ENCODE measurements around the gene MESD.

DNA sequence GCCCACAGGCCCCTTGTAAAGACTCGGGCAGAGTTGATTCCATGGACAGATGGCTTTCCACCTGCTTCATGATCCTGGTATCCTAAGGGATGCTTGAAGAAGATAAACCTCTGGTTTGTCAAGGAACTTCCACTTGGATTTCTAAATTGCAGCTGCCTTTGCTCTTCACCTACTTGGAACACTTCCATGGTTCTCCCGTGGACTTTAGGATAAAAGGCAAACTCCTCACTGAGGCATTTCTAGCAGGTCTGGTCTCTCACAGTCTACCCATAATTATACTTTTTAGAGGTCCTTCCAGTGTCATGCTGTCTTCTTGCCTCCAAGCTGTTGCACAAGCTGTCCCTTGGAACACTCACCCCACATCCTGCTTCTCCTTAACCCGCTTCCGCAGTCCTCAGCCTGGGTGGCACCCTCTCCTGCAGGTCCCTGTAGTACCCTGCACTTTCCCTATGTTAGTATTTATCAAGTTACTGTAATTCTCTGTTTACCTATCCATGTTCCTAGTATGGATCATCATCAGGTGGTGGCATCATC lies 23.8 kb upstream of the MESD start:
- TF ChIP-seq, protein P1, sequence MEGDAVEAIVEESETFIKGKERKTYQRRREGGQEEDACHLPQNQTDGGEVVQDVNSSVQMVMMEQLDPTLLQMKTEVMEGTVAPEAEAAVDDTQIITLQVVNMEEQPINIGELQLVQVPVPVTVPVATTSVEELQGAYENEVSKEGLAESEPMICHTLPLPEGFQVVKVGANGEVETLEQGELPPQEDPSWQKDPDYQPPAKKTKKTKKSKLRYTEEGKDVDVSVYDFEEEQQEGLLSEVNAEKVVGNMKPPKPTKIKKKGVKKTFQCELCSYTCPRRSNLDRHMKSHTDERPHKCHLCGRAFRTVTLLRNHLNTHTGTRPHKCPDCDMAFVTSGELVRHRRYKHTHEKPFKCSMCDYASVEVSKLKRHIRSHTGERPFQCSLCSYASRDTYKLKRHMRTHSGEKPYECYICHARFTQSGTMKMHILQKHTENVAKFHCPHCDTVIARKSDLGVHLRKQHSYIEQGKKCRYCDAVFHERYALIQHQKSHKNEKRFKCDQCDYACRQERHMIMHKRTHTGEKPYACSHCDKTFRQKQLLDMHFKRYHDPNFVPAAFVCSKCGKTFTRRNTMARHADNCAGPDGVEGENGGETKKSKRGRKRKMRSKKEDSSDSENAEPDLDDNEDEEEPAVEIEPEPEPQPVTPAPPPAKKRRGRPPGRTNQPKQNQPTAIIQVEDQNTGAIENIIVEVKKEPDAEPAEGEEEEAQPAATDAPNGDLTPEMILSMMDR (conservative IDR thresholded peaks at IDR 0.05; ENCODE audit: low read depth, low read length) = no peak
- TF ChIP-seq, protein P2, sequence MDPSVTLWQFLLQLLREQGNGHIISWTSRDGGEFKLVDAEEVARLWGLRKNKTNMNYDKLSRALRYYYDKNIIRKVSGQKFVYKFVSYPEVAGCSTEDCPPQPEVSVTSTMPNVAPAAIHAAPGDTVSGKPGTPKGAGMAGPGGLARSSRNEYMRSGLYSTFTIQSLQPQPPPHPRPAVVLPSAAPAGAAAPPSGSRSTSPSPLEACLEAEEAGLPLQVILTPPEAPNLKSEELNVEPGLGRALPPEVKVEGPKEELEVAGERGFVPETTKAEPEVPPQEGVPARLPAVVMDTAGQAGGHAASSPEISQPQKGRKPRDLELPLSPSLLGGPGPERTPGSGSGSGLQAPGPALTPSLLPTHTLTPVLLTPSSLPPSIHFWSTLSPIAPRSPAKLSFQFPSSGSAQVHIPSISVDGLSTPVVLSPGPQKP (IDR thresholded peaks at IDR 0.05; ENCODE audit: borderline replicate concordance, low read depth, low read length) = no peak
- no peak for TF ChIP-seq SMC3 (IDR thresholded peaks at IDR 0.05; ENCODE audit: low read depth, low read length)
- no peak for TF ChIP-seq CEBPB (IDR thresholded peaks at IDR 0.05; ENCODE audit: low read depth, low read length)
- TF ChIP-seq POLR2A (IDR thresholded peaks at IDR 0.05; ENCODE audit: low read depth, low read length) = no peak

Measured in IMR-90 (cell line).